Keratinocyte (primary cell): ENCODE results near the gene NMRK2. TPM values are rescaled to one million over a fixed set of nuclear protein-coding genes. Genes with fewer than 3 reads are reported as not detected.

Source experiments
- DNase-seq: peaks from one replicate; pipeline ENCODE4 v3.0.0-alpha.2; 2011; ENCODE audit warnings: low read depth, missing footprints, low spot score
- FAIRE-seq: peaks from 2 replicates; lab custom pipeline; 2011; peaks lifted over from hg19 to GRCh38; lab: Jason Lieb, UNC
- H2AFZ ChIP-seq: 2 replicates; pipeline ENCODE4 v1.6.0; 2012; ENCODE audit warnings: low read length, control low read depth, inconsistent platforms; ENCODE audit not compliant: control insufficient read depth
- H3K27ac ChIP-seq: 2 replicates; pipeline ENCODE4 v1.5.1; 2011; ENCODE audit warnings: low read length; ENCODE audit not compliant: control insufficient read depth, insufficient read depth
- H3K27me3 ChIP-seq: 3 replicates; pipeline ENCODE4 v1.6.0; 2011; ENCODE audit warnings: low read length; ENCODE audit not compliant: control insufficient read depth, insufficient read depth; ENCODE audit errors: extremely low read depth
- H3K36me3 ChIP-seq, 2 experiments: 2 replicates in 1 of 2; 3 replicates in 1 of 2; pipeline ENCODE4 v1.5.1; 2011; ENCODE audit warnings: low read length in 2 of 2, mild to moderate bottlenecking in 1 of 2; ENCODE audit not compliant: control insufficient read depth in 2 of 2, insufficient read depth in 2 of 2; ENCODE audit errors: extremely low read depth in 1 of 2
- H3K4me1 ChIP-seq: 3 replicates; pipeline ENCODE4 v1.5.1; 2011; ENCODE audit warnings: low read length; ENCODE audit not compliant: control insufficient read depth, insufficient read depth; ENCODE audit errors: extremely low read depth
- H3K4me2 ChIP-seq: 3 replicates; pipeline ENCODE4 v1.6.0; 2011; ENCODE audit warnings: low read depth, low read length; ENCODE audit not compliant: control insufficient read depth, insufficient read depth; ENCODE audit errors: extremely low read depth
- H3K4me3 ChIP-seq, 3 experiments: fragments of 200-600 bp in 1 of 3; sonication (generic) in 1 of 3; 2 replicates in 2 of 3; 3 replicates in 1 of 3; pipeline ENCODE4 v1.5.1; 2011 to 2016; ENCODE audit warnings: low read length in 3 of 3, mild to moderate bottlenecking in 3 of 3, control low read depth in 2 of 3, inconsistent platforms in 1 of 3, low read depth in 1 of 3, mixed read lengths in 1 of 3, mixed run types in 1 of 3, moderate library complexity in 1 of 3; ENCODE audit not compliant: control insufficient read depth in 2 of 3, insufficient read depth in 2 of 3; ENCODE audit errors: extremely low read depth in 1 of 3
- H3K79me2 ChIP-seq: 2 replicates; pipeline ENCODE4 v1.6.0; 2012; ENCODE audit warnings: low read length; ENCODE audit not compliant: control insufficient read depth, insufficient read depth
- H3K9ac ChIP-seq: 3 replicates; pipeline ENCODE4 v1.6.0; 2011; ENCODE audit warnings: low read length; ENCODE audit not compliant: control insufficient read depth, insufficient read depth; ENCODE audit errors: extremely low read depth
- H3K9me1 ChIP-seq: 3 replicates; pipeline ENCODE4 v1.6.0; 2011; ENCODE audit warnings: low read length; ENCODE audit not compliant: control insufficient read depth, insufficient read depth; ENCODE audit errors: extremely low read depth
- H3K9me3 ChIP-seq: 2 replicates; pipeline ENCODE4 v1.5.1; 2012; ENCODE audit warnings: low read depth, low read length; ENCODE audit not compliant: control insufficient read depth
- H4K20me1 ChIP-seq: 3 replicates; pipeline ENCODE4 v1.6.0; 2011; ENCODE audit warnings: low read length; ENCODE audit not compliant: control insufficient read depth, insufficient read depth; ENCODE audit errors: extremely low read depth
- CTCF ChIP-seq, 3 experiments: IDR thresholded peaks in 1 of 3; conservative IDR thresholded peaks in 1 of 3; optimal IDR thresholded peaks in 1 of 3; 2 replicates in 2 of 3; 3 replicates in 1 of 3; pipeline versions ENCODE3 to v1.5.1; 2011; ENCODE audit warnings: low read length in 3 of 3, mild to moderate bottlenecking in 3 of 3, moderate library complexity in 2 of 3, control low read depth in 1 of 3, inconsistent platforms in 1 of 3; ENCODE audit not compliant: insufficient read depth in 2 of 3; ENCODE audit errors: extremely low read depth in 1 of 3
- EZH2 ChIP-seq: IDR thresholded peaks from one replicate; pipeline ENCODE4 v1.6.1; 2012; ENCODE audit warnings: inconsistent platforms, mild to moderate bottlenecking, low read length, moderate library complexity
- dilution Hi-C: fragments of 300-500 bp; cut with MboI; formaldehyde crosslinking; loops from one replicate; pipeline ENCODE4 v1.7.0; 2020; ENCODE audit warnings: low sequenced_read_pairs; ENCODE audit not compliant: extremely low pct_ligation_motif_present
- polyA plus RNA-seq, 5 experiments: library from polyadenylated mRNA; depleted of rRNA in 3 of 5; stranded (reverse) in 3 of 5; stranded (forward) in 1 of 5; unstranded in 1 of 5; fragments of >200 nt; gene quantifications; 1 replicate in 1 of 5; 2 replicates in 3 of 5; 3 replicates in 1 of 5; pipeline versions ENCODE4 v1.2.1 to v1.2.3, GENCODE V29; 2011 to 2012; ENCODE audit warnings: missing spikeins in 2 of 5, low read depth in 1 of 5, low replicate concordance in 1 of 5

Gene NMRK2
- polyA plus RNA-seq, 1 donor (not counting 4 experiments of a cell fraction or from before 2014, with no cell fraction given), result not detected

GRCh38 chr19:3919793-3920192, 13.1 kb upstream of the NMRK2 start:
- H4K20me1 ChIP-seq, result no peaks in the 10 kb centered on the region
- no peak overlapping the region for H3K27ac ChIP-seq
- no peaks in the 10 kb centered on the region for H3K9me1 ChIP-seq
- no peaks in the 10 kb centered on the region for H3K4me1 ChIP-seq
- no peak overlapping the region for H3K4me3 ChIP-seq
- H3K27me3 ChIP-seq, result no peaks in the 10 kb centered on the region
- DNase-seq (no peak), FAIRE-seq (no peak)
- no peak overlapping the region for H3K4me2 ChIP-seq
- TF ChIP-seq EZH2 (no peak), CTCF (optimal IDR thresholded peaks at IDR 0.05 in 1 of 3, IDR thresholded peaks at IDR 0.05 in 1 of 3, conservative IDR thresholded peaks at IDR 0.05 in 1 of 3; ENCODE audit: extremely low read depth in 1 of 3, insufficient read depth in 2 of 3, low read length in 3 of 3) (no peak)
- H3K36me3 ChIP-seq, result no peaks in the 10 kb centered on the region
- no peak overlapping the region for H2AFZ ChIP-seq
- dilution Hi-C loops, result no loop called here
- no peak overlapping the region for H3K9ac ChIP-seq
- H3K79me2 ChIP-seq, result no peaks in the 10 kb centered on the region
- H3K9me3 ChIP-seq, result peaks cover 4% of the 10 kb centered on the region

- dilution Hi-C loops, result no loop called here
- H3K79me2 ChIP-seq, result no peaks in the 10 kb centered on the region
- H3K4me3 ChIP-seq, result no peak overlapping the region
- H3K4me2 ChIP-seq, result no peak overlapping the region
- H2AFZ ChIP-seq, result no peak overlapping the region
- H3K9me3 ChIP-seq, result peaks cover 4% of the 10 kb centered on the region
- H3K27ac ChIP-seq, result no peak overlapping the region
- H3K36me3 ChIP-seq, result no peaks in the 10 kb centered on the region
- H3K4me1 ChIP-seq, result no peaks in the 10 kb centered on the region
- no peaks in the 10 kb centered on the region for H3K9me1 ChIP-seq
- TF ChIP-seq EZH2, result no peak
- TF ChIP-seq CTCF (optimal IDR thresholded peaks at IDR 0.05 in 1 of 3, IDR thresholded peaks at IDR 0.05 in 1 of 3, conservative IDR thresholded peaks at IDR 0.05 in 1 of 3; ENCODE audit: extremely low read depth in 1 of 3, insufficient read depth in 2 of 3, low read length in 3 of 3), result no peak
- no peaks in the 10 kb centered on the region for H4K20me1 ChIP-seq
- H3K9ac ChIP-seq, result no peak overlapping the region
- no peaks in the 10 kb centered on the region for H3K27me3 ChIP-seq
- no peak for DNase-seq
- no peak for FAIRE-seq
Observed at GRCh38 chr19:3923096-3923758, 9.6 kb upstream of the NMRK2 start.
